Measurements from ENCODE around the gene PODXL. TPM values are rescaled to one million over a fixed set of nuclear protein-coding genes. Genes with fewer than 3 reads are reported as not detected.

Gene PODXL
- total RNA-seq, 1 donor from 2014 or later = 18.8 TPM

DNA sequence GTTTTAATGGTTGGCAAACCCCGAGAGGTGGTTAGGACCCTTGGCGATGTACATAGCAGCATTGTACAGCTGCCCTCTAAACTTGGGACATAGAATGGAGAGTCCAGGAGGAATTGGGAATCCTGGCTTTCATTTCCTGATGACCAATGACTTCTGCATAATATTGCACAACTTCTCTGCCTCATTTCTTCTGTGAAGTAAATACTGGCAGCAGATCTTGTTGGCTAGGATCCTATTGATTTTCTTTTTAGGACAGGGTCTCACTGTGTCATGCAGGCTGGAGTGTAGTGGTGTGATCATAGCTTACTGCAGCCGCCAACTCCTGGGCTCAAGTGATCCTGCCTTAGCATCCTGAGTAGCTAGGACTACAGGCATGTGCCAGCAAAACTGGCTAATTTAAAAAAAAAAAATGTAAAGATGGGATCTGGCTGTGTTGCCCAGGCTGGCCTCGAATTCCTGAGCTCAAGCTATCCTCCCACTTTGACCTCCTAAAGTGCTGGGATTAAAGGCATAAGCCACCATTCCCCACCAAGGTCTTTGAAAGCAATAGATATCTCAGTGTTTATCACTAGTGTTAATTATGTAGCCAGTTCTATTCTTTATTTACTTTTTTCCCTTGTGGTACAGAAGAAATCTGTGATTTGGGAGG, 58.1 kb downstream of the PODXL start:
- H3K4me1 ChIP-seq (ENCODE audit: control insufficient read depth in 3 of 3, insufficient read depth in 3 of 3, low read length in 3 of 3) = peaks cover 16 to 22% (median 17%) of the 10 kb centered on the region in 3 donors
- H3K4me3 ChIP-seq (ENCODE audit: low read length in 3 of 3) = no peak overlapping the region
- no peaks in the 10 kb centered on the region for H3K9me3 ChIP-seq (ENCODE audit: control insufficient read depth in 3 of 3, low read length in 3 of 3)
- H3K9ac ChIP-seq (ENCODE audit: low read depth in 1 of 3, low read length in 3 of 3) = no peak overlapping the region
- H3K36me3 ChIP-seq (ENCODE audit: control insufficient read depth in 3 of 3, insufficient read depth in 3 of 3, low read length in 3 of 3) = peaks cover 2 to 4% (median 2%) of the 10 kb centered on the region in 3 donors
- no peak overlapping the region for H3K27ac ChIP-seq (ENCODE audit: low read depth, low read length)
- no peaks in the 10 kb centered on the region for H3K27me3 ChIP-seq (ENCODE audit: control insufficient read depth in 3 of 3, insufficient read depth in 3 of 3, low read length in 3 of 3)

DNA sequence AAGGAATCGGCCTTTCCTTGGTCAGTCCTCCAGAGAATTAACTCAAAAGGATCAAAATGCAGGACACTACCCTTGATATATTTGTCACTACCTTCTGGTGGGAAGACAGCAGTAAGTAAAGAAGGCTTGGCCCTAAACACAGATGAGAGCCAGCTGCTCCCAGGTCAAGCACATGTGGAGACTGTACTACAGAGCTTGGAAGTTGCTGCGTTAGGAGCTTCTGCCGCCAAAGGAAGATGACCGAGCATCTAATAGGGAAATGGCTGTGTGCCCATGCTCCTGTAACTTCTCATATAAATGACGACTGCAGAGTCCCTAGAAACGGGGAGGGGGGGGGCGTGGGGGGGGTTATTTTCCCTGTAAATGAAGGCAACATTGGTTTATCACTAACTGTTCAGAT, 59.0 kb downstream of the PODXL start:
- Histone ChIP-seq H3K4me1 (ENCODE audit: control insufficient read depth in 3 of 3, insufficient read depth in 3 of 3, low read length in 3 of 3) (peaks cover 7 to 12% (median 8%) of the 10 kb centered on the region in 3 donors), H3K36me3 (ENCODE audit: control insufficient read depth in 3 of 3, insufficient read depth in 3 of 3, low read length in 3 of 3) (peaks cover 2 to 4% (median 2%) of the 10 kb centered on the region in 3 donors), H3K27me3 (ENCODE audit: control insufficient read depth in 3 of 3, insufficient read depth in 3 of 3, low read length in 3 of 3) (no peaks in the 10 kb centered on the region), H3K9me3 (ENCODE audit: control insufficient read depth in 3 of 3, low read length in 3 of 3) (no peaks in the 10 kb centered on the region), H3K9ac (ENCODE audit: low read depth in 1 of 3, low read length in 3 of 3) (no peak overlapping the region), H3K4me3 (ENCODE audit: low read length in 3 of 3) (no peak overlapping the region), H3K27ac (ENCODE audit: low read depth, low read length) (no peak overlapping the region)

GRCh38 chr7:131495669-131496498, 60.5 kb downstream of the PODXL start:
- Histone ChIP-seq H3K4me1 (ENCODE audit: control insufficient read depth in 3 of 3, insufficient read depth in 3 of 3, low read length in 3 of 3) (peaks cover 0 to 7% (median 2%) of the 10 kb centered on the region in 3 donors), H3K36me3 (ENCODE audit: control insufficient read depth in 3 of 3, insufficient read depth in 3 of 3, low read length in 3 of 3) (peaks cover 2 to 4% (median 2%) of the 10 kb centered on the region in 3 donors), H3K27ac (ENCODE audit: low read depth, low read length) (no peak overlapping the region), H3K9me3 (ENCODE audit: control insufficient read depth in 3 of 3, low read length in 3 of 3) (no peaks in the 10 kb centered on the region), H3K27me3 (ENCODE audit: control insufficient read depth in 3 of 3, insufficient read depth in 3 of 3, low read length in 3 of 3) (no peaks in the 10 kb centered on the region), H3K9ac (ENCODE audit: low read depth in 1 of 3, low read length in 3 of 3) (no peak overlapping the region), H3K4me3 (ENCODE audit: low read length in 3 of 3) (no peak overlapping the region)

- H3K4me1 ChIP-seq (ENCODE audit: control insufficient read depth in 3 of 3, insufficient read depth in 3 of 3, low read length in 3 of 3) = peaks cover 0 to 7% (median 2%) of the 10 kb centered on the region in 3 donors
- H3K9ac ChIP-seq (ENCODE audit: low read depth in 1 of 3, low read length in 3 of 3) = no peak overlapping the region
- no peak overlapping the region for H3K4me3 ChIP-seq (ENCODE audit: low read length in 3 of 3)
- no peaks in the 10 kb centered on the region for H3K9me3 ChIP-seq (ENCODE audit: control insufficient read depth in 3 of 3, low read length in 3 of 3)
- H3K27me3 ChIP-seq (ENCODE audit: control insufficient read depth in 3 of 3, insufficient read depth in 3 of 3, low read length in 3 of 3) = no peaks in the 10 kb centered on the region
- no peak overlapping the region for H3K27ac ChIP-seq (ENCODE audit: low read depth, low read length)
- peaks cover 2 to 7% (median 2%) of the 10 kb centered on the region in 3 donors for H3K36me3 ChIP-seq (ENCODE audit: control insufficient read depth in 3 of 3, insufficient read depth in 3 of 3, low read length in 3 of 3)
Observed at GRCh38 chr7:131494182-131494581, 62.2 kb downstream of the PODXL start.

GRCh38 chr7:131493581-131493980, 62.8 kb downstream of the PODXL start:
- Histone ChIP-seq H3K4me1 (ENCODE audit: control insufficient read depth in 3 of 3, insufficient read depth in 3 of 3, low read length in 3 of 3) (peaks cover 0 to 7% (median 2%) of the 10 kb centered on the region in 3 donors), H3K4me3 (ENCODE audit: low read length in 3 of 3) (no peak overlapping the region), H3K9me3 (ENCODE audit: control insufficient read depth in 3 of 3, low read length in 3 of 3) (no peaks in the 10 kb centered on the region), H3K9ac (ENCODE audit: low read depth in 1 of 3, low read length in 3 of 3) (no peak overlapping the region), H3K36me3 (ENCODE audit: control insufficient read depth in 3 of 3, insufficient read depth in 3 of 3, low read length in 3 of 3) (peaks cover 2 to 7% (median 2%) of the 10 kb centered on the region in 3 donors), H3K27me3 (ENCODE audit: control insufficient read depth in 3 of 3, insufficient read depth in 3 of 3, low read length in 3 of 3) (no peaks in the 10 kb centered on the region), H3K27ac (ENCODE audit: low read depth, low read length) (no peak overlapping the region)

GRCh38 chr7:131493081-131493480, 63.3 kb downstream of the PODXL start:
- Histone ChIP-seq H3K9me3 (ENCODE audit: control insufficient read depth in 3 of 3, low read length in 3 of 3) (no peaks in the 10 kb centered on the region), H3K36me3 (ENCODE audit: control insufficient read depth in 3 of 3, insufficient read depth in 3 of 3, low read length in 3 of 3) (peaks cover 2 to 7% (median 2%) of the 10 kb centered on the region in 3 donors), H3K4me1 (ENCODE audit: control insufficient read depth in 3 of 3, insufficient read depth in 3 of 3, low read length in 3 of 3) (peaks cover 0 to 7% (median 2%) of the 10 kb centered on the region in 3 donors), H3K9ac (ENCODE audit: low read depth in 1 of 3, low read length in 3 of 3) (no peak overlapping the region), H3K27ac (ENCODE audit: low read depth, low read length) (no peak overlapping the region), H3K27me3 (ENCODE audit: control insufficient read depth in 3 of 3, insufficient read depth in 3 of 3, low read length in 3 of 3) (no peaks in the 10 kb centered on the region), H3K4me3 (ENCODE audit: low read length in 3 of 3) (no peak overlapping the region)

- H3K27ac ChIP-seq (ENCODE audit: low read depth, low read length) = no peak overlapping the region
- no peaks in the 10 kb centered on the region for H3K27me3 ChIP-seq (ENCODE audit: control insufficient read depth in 3 of 3, insufficient read depth in 3 of 3, low read length in 3 of 3)
- no peak overlapping the region for H3K4me3 ChIP-seq (ENCODE audit: low read length in 3 of 3)
- no peaks in the 10 kb centered on the region for H3K4me1 ChIP-seq (ENCODE audit: control insufficient read depth in 3 of 3, insufficient read depth in 3 of 3, low read length in 3 of 3)
- no peak overlapping the region for H3K9ac ChIP-seq (ENCODE audit: low read depth in 1 of 3, low read length in 3 of 3)
- peaks cover 0 to 8% (median 0%) of the 10 kb centered on the region in 3 donors for H3K36me3 ChIP-seq (ENCODE audit: control insufficient read depth in 3 of 3, insufficient read depth in 3 of 3, low read length in 3 of 3)
- no peaks in the 10 kb centered on the region for H3K9me3 ChIP-seq (ENCODE audit: control insufficient read depth in 3 of 3, low read length in 3 of 3)
Observed at GRCh38 chr7:131489881-131490280, 66.5 kb downstream of the PODXL start.

- H3K4me3 ChIP-seq (ENCODE audit: low read length in 3 of 3) = no peak overlapping the region
- H3K27ac ChIP-seq (ENCODE audit: low read depth, low read length) = no peak overlapping the region
- no peaks in the 10 kb centered on the region for H3K4me1 ChIP-seq (ENCODE audit: control insufficient read depth in 3 of 3, insufficient read depth in 3 of 3, low read length in 3 of 3)
- H3K27me3 ChIP-seq (ENCODE audit: control insufficient read depth in 3 of 3, insufficient read depth in 3 of 3, low read length in 3 of 3) = no peaks in the 10 kb centered on the region
- no peak overlapping the region for H3K9ac ChIP-seq (ENCODE audit: low read depth in 1 of 3, low read length in 3 of 3)
- H3K36me3 ChIP-seq (ENCODE audit: control insufficient read depth in 3 of 3, insufficient read depth in 3 of 3, low read length in 3 of 3) = peaks cover 0 to 8% (median 0%) of the 10 kb centered on the region in 3 donors
- H3K9me3 ChIP-seq (ENCODE audit: control insufficient read depth in 3 of 3, low read length in 3 of 3) = no peaks in the 10 kb centered on the region
Observed at GRCh38 chr7:131489196-131489595, 67.2 kb downstream of the PODXL start.

GRCh38 chr7:131488361-131488760, 68.1 kb downstream of the PODXL start:
- Histone ChIP-seq H3K4me1 (ENCODE audit: control insufficient read depth in 3 of 3, insufficient read depth in 3 of 3, low read length in 3 of 3) (no peaks in the 10 kb centered on the region), H3K27me3 (ENCODE audit: control insufficient read depth in 3 of 3, insufficient read depth in 3 of 3, low read length in 3 of 3) (no peaks in the 10 kb centered on the region), H3K4me3 (ENCODE audit: low read length in 3 of 3) (no peak overlapping the region), H3K27ac (ENCODE audit: low read depth, low read length) (no peak overlapping the region), H3K36me3 (ENCODE audit: control insufficient read depth in 3 of 3, insufficient read depth in 3 of 3, low read length in 3 of 3) (peaks cover 0 to 12% (median 2%) of the 10 kb centered on the region in 3 donors), H3K9ac (ENCODE audit: low read depth in 1 of 3, low read length in 3 of 3) (no peak overlapping the region), H3K9me3 (ENCODE audit: control insufficient read depth in 3 of 3, low read length in 3 of 3) (no peaks in the 10 kb centered on the region)

GRCh38 chr7:131487217-131487616, 69.2 kb downstream of the PODXL start:
- no peaks in the 10 kb centered on the region for H3K9me3 ChIP-seq (ENCODE audit: control insufficient read depth in 3 of 3, low read length in 3 of 3)
- H3K36me3 ChIP-seq (ENCODE audit: control insufficient read depth in 3 of 3, insufficient read depth in 3 of 3, low read length in 3 of 3) = peaks cover 2 to 12% (median 2%) of the 10 kb centered on the region in 3 donors
- no peak overlapping the region for H3K9ac ChIP-seq (ENCODE audit: low read depth in 1 of 3, low read length in 3 of 3)
- no peaks in the 10 kb centered on the region for H3K4me1 ChIP-seq (ENCODE audit: control insufficient read depth in 3 of 3, insufficient read depth in 3 of 3, low read length in 3 of 3)
- H3K4me3 ChIP-seq (ENCODE audit: low read length in 3 of 3) = no peak overlapping the region
- H3K27me3 ChIP-seq (ENCODE audit: control insufficient read depth in 3 of 3, insufficient read depth in 3 of 3, low read length in 3 of 3) = no peaks in the 10 kb centered on the region
- no peak overlapping the region for H3K27ac ChIP-seq (ENCODE audit: low read depth, low read length)

Measured in skeletal muscle tissue (tissue), 4 donors.